Rectal smooth muscle tissue (tissue), 1 donor: ENCODE measurements around the gene MAST4.

Experiments used
- H3K27ac ChIP-seq: one replicate; pipeline ENCODE4 v1.7.0; 2013; ENCODE audit warnings: low read depth, low read length, inconsistent platforms
- H3K27me3 ChIP-seq: one replicate; pipeline ENCODE4 v1.7.0; 2013; ENCODE audit warnings: low read length; ENCODE audit not compliant: control insufficient read depth, insufficient read depth
- H3K36me3 ChIP-seq: one replicate; pipeline ENCODE4 v1.7.0; 2013; ENCODE audit warnings: low read length; ENCODE audit not compliant: control insufficient read depth, insufficient read depth
- H3K4me1 ChIP-seq: one replicate; pipeline ENCODE4 v1.7.0; 2013; ENCODE audit warnings: low read length; ENCODE audit not compliant: control insufficient read depth, insufficient read depth
- H3K4me3 ChIP-seq: one replicate; pipeline ENCODE4 v1.7.0; 2013; ENCODE audit warnings: low read length
- H3K9ac ChIP-seq: one replicate; pipeline ENCODE4 v1.7.0; 2013; ENCODE audit warnings: low read length

Gene MAST4

DNA sequence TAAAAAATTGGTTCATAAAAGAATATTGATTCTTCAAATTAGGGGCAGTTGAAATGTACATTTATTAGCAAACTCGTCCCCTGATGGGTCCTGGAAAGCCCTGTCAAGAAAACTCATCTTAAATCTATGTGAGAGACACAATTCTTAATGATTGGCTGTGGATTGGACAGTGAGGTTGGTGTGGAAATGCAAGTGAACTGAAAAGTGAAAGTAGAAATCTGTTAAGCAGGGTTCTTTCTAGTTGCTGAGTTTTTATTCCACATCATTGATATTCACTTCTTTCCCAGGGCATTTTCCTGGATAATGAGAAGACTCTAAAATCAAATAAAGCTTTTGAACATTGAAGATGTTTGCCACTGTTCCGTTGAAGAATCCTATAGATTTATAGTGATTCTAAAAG lies 292.4 kb downstream of the MAST4 start:
- Histone ChIP-seq H3K9ac (no peak overlapping the region), H3K27me3 (no peaks in the 10 kb centered on the region), H3K4me1 (peaks cover 3% of the 10 kb centered on the region), H3K36me3 (no peaks in the 10 kb centered on the region), H3K27ac (no peak overlapping the region), H3K4me3 (no peak overlapping the region)

DNA sequence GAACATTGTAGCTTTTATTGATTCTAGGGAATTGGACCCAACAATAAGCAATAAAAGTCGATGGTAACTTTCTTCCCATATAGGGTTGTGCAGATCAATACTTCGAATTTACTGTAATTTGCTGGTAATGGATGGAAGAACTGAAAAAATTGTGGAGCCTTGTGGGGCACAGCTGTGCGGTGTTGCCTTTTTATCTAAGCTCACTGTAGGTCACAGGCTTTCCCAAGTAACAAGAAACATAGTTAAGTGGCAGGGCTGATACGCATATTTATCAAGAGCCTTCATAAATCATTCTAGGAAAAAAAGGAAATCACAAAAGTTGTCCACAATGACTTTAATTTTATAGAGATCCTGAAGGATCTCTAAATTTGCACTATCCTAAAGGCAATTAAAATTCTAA lies 292.9 kb downstream of the MAST4 start:
- no peaks in the 10 kb centered on the region for H3K36me3 ChIP-seq
- no peak overlapping the region for H3K27ac ChIP-seq
- H3K27me3 ChIP-seq: no peaks in the 10 kb centered on the region
- no peak overlapping the region for H3K4me3 ChIP-seq
- peaks cover 3% of the 10 kb centered on the region for H3K4me1 ChIP-seq
- no peak overlapping the region for H3K9ac ChIP-seq

DNA sequence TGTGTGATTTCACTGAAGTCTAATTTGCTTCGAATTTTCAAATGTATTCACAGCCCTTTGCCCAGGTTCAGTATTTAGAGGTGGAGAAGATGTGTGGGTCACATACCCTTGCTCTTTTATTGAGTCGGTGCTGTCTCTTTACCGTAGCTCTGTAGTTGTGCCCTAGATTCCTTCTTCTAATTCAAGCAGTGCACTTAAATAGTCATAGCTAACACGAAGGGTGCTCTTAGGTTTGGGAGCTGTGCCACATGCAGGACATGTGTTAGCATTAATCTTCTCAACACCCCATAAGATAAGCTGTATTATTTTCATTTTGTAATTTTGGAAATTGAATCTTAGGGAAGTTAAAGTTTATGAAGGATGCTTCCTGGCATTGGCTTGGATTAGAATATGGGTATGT lies 293.3 kb downstream of the MAST4 start:
- no peak overlapping the region for H3K27ac ChIP-seq
- H3K4me3 ChIP-seq: no peak overlapping the region
- no peaks in the 10 kb centered on the region for H3K27me3 ChIP-seq
- no peak overlapping the region for H3K9ac ChIP-seq
- H3K4me1 ChIP-seq: peaks cover 3% of the 10 kb centered on the region
- no peaks in the 10 kb centered on the region for H3K36me3 ChIP-seq

DNA sequence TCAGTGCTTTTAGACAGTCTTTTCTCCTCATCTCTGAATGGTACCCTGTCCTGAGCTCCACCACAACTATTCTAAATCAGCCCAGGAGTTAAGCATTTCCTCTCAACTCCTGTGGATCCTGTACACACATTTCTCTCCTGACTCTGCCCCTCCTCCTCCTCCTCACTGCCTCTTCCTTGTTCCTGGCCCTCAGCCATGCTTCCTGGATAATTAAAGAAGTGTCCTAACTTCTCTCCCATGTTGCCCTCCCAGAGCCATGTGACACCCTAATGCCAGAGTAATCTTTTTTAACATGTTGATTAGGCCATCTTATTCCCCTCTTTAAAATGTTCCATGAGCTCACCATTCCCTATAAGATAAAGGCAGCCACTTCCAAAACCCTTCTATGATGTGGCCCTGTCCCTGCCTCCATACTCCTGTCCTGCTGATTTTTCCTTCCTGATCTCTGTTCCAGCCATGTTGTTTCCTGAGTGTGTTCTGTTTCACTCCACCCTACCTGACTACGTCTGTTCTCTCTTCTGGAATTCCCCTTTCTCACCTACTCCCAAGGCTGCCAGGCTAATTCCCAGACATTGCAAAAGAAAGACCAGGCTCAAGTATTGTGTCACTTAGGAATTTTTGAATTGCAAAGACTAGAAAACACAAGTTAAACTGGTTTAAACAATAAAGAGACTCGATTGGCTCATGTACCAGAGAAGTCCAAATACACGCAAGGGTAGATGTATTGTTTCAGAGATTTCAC lies 295.2 kb downstream of the MAST4 start:
- H3K27ac ChIP-seq: no peak overlapping the region
- no peaks in the 10 kb centered on the region for H3K27me3 ChIP-seq
- no peaks in the 10 kb centered on the region for H3K36me3 ChIP-seq
- no peak overlapping the region for H3K9ac ChIP-seq
- peaks cover 3% of the 10 kb centered on the region for H3K4me1 ChIP-seq
- no peak overlapping the region for H3K4me3 ChIP-seq

DNA sequence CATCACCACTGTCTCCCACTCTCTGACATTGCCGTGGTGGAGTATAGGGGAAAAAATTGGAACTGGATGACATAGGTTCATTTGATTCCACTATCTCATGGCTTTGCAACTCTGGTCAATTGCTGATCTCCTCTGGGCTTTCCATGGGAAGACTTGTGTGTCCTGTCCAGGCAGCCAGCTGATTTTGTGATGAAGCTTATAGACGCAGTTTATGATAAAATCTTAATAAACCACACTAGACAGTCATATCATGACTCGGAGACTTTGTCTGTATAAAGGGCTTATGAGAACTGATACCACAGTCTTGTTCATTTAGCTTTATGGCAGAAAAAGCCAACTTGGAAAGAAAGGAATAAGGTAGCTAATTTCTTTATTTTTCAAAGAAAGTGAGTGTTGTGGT lies 296.5 kb downstream of the MAST4 start:
- Histone ChIP-seq H3K4me1 (peaks cover 3% of the 10 kb centered on the region), H3K27ac (no peak overlapping the region), H3K27me3 (no peaks in the 10 kb centered on the region), H3K9ac (no peak overlapping the region), H3K4me3 (no peak overlapping the region), H3K36me3 (no peaks in the 10 kb centered on the region)

DNA sequence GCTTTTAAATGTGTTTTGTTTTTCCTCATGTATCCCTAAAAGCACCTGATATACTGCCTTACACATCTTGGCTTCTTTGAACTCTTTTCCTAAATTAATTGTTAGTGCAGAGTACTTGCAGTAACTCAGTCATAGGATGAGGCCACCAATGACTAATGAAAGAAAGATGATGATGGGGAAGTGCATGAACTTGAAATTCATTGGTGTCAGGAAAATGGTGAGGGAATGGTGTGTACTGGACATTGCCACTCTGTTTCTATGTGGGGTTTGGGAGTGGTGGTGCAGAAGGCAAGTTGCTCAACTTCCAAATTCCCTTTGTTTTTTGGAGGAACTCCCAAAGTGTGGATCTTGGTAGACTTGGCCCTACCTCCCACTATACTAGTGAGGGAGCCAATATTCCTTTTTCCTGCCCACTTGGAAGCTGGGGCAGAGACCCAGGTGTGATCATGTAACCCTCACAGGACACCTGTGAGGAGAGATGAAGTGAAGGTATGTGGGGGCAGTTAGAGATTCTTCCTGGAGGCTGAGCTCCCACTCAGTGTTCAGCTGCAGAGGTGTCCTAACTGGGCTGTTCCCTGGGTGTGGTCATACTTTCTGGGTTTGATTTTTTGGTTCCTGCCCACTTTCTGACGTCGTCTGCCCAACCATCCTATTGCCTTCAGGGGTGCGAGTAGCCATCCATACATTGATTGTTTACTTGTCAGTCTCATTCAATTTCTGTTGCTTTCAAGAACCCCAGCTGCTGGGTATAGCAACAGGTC lies 298.5 kb downstream of the MAST4 start:
- Histone ChIP-seq H3K27ac (no peak overlapping the region), H3K27me3 (no peaks in the 10 kb centered on the region), H3K9ac (no peak overlapping the region), H3K4me3 (no peak overlapping the region), H3K4me1 (peaks cover 1% of the 10 kb centered on the region), H3K36me3 (no peaks in the 10 kb centered on the region)

DNA sequence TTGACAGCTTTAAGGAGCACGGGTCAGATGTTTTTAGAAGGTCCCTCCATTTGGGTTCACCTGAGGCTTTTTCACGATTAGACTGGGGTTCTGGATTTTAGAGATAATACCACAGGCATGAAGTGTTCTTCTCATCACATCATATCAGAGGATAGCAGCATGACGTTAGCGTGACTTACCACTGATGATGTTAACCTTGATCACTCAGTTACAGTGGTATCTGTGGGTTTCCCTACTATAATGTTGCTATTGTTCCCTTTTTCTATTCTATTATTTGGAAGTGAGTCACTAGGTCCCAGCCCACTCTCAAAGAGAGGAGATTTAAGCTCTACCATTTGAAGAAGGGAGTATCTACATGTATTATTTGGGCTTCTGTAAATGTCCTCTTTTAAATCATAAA lies 300.0 kb downstream of the MAST4 start:
- Histone ChIP-seq H3K9ac (no peak overlapping the region), H3K27ac (no peak overlapping the region), H3K36me3 (no peaks in the 10 kb centered on the region), H3K4me3 (no peak overlapping the region), H3K4me1 (no peaks in the 10 kb centered on the region), H3K27me3 (no peaks in the 10 kb centered on the region)

DNA sequence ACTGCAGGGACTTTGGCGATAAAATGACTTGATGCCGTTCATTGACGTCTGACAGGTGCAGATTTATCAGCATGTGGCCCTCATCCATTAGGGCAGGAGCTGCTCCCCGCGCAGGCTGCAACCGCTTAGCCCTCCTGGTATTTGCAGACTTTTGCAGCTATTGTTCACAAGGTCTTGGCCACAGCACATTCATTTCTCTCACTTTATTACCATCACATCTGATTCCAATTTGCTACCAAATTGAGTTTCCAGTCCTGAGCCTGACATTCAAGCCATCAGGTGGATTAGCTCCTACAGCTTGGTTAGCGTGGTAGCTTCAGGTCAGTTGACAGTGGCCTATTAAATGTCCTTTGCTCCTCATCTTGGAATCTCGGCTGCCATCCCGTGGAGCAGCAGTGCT lies 301.2 kb downstream of the MAST4 start:
- Histone ChIP-seq H3K9ac (no peak overlapping the region), H3K4me1 (no peaks in the 10 kb centered on the region), H3K27me3 (no peaks in the 10 kb centered on the region), H3K36me3 (no peaks in the 10 kb centered on the region), H3K4me3 (no peak overlapping the region), H3K27ac (no peak overlapping the region)

DNA sequence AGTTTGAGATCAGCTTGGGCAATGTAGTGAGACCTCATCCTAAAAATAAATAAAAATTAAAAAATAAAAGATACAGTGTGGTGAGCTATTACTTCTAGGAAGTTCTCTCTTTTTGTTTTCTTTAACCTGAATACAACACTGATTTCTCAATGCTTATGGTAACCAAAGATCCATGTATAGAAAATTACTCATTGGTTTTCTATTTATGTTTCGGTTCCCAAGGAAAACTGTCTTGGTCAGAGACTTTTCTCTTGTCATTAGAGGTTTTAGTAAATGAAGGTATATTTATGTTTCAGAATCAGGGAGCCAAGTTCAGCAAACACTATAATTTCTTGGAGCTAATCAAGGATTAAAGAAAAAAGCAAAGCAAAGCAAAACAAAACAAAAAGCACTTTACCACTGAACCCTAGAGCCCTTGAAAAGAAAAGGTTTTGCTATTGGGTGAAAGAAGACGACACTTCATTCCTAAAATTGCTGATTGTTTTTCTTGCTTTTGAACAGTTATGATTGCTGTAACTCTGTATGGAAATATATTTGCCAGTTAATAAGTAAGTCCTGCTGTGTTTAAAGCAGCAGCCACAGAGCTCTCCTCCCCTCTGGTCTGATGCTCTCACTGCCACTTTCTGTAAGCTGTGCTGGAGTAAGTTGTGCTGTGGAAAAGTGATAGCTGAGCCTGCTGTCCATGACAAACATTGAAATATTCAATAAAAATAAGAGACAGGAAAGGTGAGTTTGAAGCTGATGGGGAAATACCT lies 302.2 kb downstream of the MAST4 start:
- no peak overlapping the region for H3K27ac ChIP-seq
- no peaks in the 10 kb centered on the region for H3K36me3 ChIP-seq
- H3K9ac ChIP-seq: no peak overlapping the region
- H3K4me1 ChIP-seq: no peaks in the 10 kb centered on the region
- H3K4me3 ChIP-seq: no peak overlapping the region
- no peaks in the 10 kb centered on the region for H3K27me3 ChIP-seq

DNA sequence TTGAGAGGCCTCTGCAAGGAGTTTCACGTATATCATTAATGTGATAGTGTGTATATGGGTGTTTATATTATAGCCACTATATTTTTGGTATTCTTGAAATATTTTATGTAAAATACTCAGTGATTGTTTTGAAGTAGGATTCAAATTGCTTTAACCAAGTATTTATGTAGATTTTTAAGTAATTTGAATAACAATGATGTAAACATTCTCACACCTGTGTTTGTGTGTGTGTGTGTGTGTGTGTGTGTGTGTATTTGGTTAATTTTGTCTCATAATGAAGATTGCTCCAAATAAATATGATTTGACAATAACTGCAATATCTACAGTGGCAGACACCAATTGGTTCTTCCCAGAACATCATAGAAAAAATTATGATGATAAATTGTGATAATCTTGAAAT lies 307.0 kb downstream of the MAST4 start:
- H3K27me3 ChIP-seq: no peaks in the 10 kb centered on the region
- H3K4me3 ChIP-seq: no peak overlapping the region
- no peak overlapping the region for H3K9ac ChIP-seq
- no peak overlapping the region for H3K27ac ChIP-seq
- H3K36me3 ChIP-seq: no peaks in the 10 kb centered on the region
- no peaks in the 10 kb centered on the region for H3K4me1 ChIP-seq

DNA sequence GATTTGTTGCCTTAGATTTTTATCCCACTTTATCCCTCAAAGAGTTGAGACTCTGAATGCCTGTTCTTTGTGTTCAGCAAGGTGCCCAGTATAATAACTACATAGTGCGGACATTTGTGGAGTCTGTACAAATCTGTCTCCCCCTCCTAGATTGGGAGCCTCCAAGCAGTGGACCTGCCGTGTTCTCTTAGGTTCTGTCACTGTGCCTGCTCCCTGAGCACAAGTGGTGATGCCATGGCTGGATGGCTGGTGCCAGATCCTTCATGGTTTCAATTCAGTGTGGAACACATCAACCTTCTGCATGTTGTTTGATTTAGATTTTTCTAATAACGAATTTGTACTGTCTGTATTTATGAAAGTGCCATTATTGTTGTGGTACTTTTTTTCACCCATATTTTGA lies 307.5 kb downstream of the MAST4 start:
- no peaks in the 10 kb centered on the region for H3K36me3 ChIP-seq

DNA sequence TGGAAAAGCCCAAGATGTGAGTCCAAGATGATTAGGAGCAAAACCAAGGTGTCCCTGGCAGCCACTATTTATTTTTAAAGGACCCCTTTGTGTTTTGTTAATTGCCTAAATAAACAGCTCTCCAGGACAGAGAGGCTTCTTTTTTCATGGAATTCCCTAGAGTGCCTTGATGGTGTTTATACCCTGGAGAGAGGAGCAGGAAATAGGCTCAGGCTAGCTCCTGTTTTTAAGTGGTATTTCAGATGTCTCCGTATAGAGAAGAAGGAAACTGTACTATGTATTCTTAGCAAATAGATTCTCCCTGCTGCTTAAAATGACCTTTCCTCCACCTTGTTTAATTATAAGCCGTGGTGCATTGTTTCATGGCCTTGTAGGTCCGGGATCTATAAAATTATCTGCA lies 308.0 kb downstream of the MAST4 start:
- H3K27ac ChIP-seq: no peak overlapping the region
- H3K27me3 ChIP-seq: no peaks in the 10 kb centered on the region
- no peaks in the 10 kb centered on the region for H3K36me3 ChIP-seq
- H3K4me1 ChIP-seq: no peaks in the 10 kb centered on the region
- H3K9ac ChIP-seq: no peak overlapping the region
- no peak overlapping the region for H3K4me3 ChIP-seq

More for the DNA sequence above, 307.5 kb downstream of the MAST4 start:
- Histone ChIP-seq H3K4me3 (no peak overlapping the region), H3K27ac (no peak overlapping the region), H3K9ac (no peak overlapping the region), H3K27me3 (no peaks in the 10 kb centered on the region), H3K4me1 (no peaks in the 10 kb centered on the region)
